Hematopoietic multipotent progenitor cell treated with erythropoietin and hydrocortisone succinate and interleukin-3 and kit ligand, for 6 days (in vitro differentiated cells): ENCODE measurements around the gene FAM163A.
"Not testable (repeated sequence)": the region's sequence is repeated elsewhere in the genome, so short reads cannot be mapped to it uniquely, and the experiment has no call there.

Source experiments
- DNase-seq: peaks from one replicate; pipeline ENCODE4 v3.0.0-alpha.2; 2015

The FAM163A gene

DNA sequence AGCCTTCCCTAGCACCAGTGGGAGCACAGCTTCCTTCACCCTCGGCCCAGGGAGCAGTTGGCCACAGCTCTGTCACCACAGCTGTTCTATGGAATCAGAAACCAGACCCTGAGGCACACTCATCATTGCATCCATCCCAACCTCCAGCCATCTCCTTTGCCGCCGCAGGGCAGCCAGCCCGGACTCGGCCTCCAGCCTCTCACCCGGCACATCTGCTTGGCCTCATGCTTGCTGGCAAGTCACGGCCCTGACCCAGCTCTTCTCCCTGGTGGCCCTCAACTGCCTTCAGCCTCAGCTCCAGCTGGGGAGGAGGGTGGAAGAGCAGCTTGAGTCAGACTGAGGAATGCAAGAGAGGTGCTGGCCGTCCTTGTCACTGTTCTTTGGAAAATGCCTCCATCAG lies 74.7 kb downstream of the FAM163A start:
- no peak for DNase-seq

DNA sequence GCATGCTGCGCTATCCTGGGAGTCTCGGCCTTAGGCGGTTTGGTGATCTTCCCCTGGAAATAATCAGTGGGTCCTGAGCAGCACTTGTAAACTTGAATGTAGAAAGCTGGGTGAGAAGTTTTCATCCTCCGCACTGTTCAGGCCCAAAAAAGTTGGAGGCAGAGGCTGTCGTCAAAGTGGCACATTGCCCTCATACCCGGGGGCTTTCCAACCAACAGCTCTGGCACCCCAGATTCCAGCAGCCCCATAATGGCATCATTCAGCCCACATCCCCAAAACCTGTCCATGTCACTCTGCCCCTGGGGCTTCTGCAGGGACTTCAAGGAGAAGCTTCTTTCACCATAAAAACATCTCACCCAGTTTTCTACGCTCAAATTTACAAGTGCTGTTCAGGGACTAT lies 75.2 kb downstream of the FAM163A start:
- no peak for DNase-seq

DNA sequence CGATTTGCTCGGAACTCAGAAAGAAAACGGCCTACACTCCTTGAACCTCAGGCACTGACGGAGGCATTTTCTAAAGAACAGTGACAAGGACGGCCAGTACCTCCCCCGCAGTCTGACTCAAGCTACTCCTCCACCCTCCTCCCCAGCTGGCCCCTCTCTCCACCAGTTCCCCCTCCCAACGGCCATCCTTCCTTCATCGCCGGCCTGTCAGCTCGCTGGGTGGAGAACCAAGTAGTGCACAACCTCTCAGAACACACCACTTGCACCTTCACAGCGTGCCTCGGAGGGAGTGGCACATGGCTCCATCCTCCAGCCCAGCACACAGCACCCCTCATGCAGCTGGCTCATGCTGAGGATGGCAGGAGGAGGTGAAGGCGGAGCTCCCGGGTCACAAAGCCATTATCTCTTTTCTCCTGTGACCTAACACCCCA lies 75.7 kb downstream of the FAM163A start:
- no peak for DNase-seq

DNA sequence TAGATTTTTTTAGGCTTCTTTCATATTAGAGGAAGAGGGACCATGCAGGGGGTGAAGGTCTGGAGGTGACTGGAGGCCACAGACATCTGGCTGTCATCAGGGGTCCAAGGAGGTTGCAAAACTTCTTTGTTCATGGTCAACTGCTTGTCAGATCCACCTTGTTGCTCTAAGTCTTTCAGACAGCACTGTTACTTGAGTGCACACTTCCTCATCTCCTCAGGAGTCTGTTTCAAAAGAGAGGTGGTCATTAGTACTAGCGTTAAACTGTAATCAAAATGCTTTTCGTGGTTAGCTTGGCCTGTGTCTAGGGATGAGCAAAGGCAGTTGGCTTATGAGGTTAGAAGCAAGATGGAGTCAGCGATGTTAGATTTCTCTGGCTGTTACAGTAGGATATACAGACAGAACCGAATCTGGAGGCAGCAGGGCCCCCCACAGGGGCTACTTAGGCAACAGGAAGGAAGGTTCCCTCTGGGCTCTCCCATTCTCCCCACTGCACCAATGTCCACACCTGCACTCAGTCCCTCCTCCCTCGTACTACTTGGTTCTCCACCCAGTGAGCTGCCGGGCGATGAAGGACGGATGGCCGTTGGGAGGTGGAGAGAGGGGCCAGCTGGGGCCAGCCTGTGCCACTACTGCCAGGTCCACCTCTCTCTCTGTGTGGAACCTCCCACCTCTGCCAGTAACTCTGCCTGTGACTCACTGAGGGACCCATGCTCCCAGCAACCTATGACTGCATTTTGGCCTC lies 77.3 kb downstream of the FAM163A start:
- peak; percentile 45 for DNase-seq

DNA sequence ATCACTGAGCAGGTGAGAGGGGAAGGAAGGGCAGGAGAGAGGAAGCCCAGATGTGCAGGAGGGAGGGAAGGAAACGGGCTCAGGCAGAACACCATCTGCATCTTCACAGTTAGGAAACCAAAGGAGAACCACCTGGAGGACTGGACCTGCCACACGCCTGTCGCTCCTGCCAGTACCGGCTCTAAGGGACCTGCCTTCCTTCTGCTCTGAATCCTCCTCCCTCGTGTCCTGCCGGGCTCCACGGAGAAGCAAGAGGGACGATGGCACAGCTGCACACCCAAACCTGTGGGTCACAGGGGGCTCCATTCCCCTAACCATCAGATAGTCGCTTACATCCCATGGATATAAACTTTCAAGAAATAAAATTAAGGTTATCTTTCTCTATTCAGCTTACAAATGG lies 78.4 kb downstream of the FAM163A start:
- DNase-seq: no peak

DNA sequence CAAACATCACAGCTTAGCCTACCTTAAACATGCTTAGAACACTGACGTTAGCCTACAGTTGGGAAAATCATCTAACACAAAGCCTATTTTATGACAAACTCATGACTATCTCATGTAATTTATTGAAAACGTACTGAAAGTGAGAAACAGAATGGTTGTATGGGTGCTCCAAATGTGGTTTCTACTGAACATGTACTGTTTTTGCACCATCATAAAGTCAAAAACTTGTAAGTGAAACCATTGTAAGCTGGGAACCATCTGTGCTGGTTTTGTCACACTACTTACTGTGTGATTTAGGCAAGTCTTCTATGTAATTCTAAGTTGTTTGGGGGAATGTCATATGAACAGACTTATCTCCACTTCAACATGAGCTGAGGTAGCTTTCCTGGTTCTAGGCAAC lies 79.0 kb downstream of the FAM163A start:
- no peak for DNase-seq

DNA sequence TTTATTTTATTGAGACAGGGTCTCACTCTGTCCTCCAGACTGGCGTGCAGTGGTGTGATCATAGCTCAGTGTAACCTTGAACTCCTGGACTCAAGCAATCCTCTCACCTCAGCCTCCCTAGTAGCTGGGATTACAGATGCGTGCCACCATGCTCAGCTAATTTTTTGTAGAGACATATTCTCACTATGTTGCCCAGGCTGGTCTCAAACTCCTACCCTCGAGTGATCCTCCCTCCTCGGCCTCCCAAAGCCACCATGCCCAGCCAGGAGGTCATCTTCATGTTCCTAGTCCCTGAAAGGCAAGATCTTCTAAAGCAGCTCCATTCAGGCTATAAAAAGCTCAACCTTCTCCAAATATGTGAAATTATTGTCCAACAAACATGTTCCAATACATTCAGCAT lies 80.6 kb downstream of the FAM163A start:
- DNase-seq: no peak

DNA sequence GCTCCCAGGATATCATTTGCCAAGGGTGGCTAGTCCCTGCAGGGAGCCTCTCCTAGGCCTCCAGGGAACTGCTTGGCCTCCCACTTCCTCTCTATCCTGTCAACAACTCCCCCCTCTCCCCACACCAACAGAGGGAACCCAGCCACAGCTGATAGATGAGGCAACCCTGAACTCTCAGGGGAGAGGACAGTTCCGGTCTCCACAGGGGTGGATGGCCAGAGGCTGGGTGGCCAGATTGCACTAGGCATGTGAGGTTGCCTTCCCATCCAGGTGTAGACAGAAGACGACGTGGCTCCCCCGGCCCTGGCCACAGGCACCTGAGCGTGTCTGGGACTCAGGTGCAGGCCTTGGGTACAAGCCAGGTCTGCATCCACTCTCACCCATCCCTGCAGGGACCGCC lies 81.2 kb downstream of the FAM163A start:
- DNase-seq: no peak

DNA sequence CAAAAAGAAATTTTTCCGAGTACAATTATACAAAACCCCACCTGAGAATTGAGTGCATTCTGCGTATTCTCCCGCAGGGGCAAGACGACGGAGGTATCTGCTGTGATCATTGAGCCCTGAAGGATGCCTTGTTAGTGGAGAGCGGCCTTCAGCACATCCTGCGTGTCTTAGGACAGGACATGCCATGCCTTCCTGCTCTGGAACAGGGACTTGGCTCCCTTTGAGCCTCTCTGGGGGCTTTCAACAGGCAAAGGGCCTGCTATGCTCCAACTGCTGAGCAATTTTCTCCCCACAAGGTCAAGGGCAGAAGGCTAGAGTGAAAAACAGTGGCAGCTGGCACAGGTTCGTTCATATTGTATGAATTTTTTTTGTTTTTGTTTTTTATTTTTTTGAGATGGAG lies 82.1 kb downstream of the FAM163A start:
- no peak for DNase-seq

DNA sequence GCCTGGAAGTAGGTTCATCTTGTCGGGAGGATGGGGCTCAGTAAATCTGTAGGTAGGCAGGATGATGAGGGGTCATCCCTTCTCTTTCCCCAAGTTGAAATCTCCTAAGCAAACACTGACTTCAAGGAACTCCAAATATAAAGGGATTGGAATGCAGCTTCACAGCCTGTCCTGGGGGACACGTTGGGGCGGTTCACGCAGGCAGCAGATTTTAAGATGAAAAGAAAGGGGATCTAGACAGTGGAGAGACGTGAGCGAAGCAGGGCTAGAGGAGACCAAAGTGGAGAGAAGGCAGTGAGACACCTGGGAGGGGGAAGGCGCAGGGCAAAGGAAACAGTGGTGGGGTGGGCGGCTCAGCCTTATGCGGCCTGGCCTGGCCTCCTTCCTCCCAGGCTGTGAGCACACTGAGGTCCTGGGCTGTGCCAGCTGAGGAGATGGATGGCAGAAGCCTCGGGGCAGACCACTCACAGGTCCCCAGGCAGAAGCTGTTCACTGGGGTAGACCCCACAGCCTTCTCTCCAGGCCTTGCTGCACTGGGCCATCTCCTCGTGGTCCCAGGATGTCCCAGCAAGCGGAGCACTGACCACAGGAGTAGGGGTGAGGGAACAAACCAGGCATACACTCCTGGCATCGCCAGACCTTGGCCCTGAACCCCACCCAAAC lies 82.8 kb downstream of the FAM163A start:
- no peak for DNase-seq

DNA sequence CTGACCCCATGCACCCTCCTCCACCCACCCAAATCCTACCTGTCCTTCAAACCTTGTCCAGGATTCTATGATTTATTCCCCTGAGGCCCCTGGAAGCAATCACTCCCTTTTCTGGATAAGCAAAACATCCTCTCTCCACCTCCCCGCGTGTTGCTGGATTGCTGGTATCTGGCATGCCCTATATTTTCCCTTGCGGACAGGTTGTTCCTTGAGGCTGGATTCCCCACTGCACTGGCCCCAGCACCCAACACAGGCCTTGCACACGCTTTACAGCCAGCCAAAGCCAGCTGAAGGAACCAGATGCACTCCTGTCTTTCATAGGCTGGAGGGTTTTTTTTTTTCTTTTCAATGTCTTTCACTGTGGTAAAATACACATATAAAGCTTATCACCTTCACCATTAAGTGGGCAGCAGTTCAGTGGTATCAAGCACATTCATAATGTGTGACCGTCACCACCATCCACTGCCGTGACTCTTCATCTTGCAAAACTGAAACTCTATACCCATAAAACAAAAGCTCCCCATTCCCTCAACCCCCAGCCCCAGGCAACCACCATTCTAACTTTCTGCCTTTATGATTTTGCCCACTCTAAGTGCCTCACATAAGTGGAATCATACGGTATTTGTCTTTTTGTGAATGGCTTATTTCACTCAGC lies 83.7 kb downstream of the FAM163A start:
- no peak for DNase-seq

DNA sequence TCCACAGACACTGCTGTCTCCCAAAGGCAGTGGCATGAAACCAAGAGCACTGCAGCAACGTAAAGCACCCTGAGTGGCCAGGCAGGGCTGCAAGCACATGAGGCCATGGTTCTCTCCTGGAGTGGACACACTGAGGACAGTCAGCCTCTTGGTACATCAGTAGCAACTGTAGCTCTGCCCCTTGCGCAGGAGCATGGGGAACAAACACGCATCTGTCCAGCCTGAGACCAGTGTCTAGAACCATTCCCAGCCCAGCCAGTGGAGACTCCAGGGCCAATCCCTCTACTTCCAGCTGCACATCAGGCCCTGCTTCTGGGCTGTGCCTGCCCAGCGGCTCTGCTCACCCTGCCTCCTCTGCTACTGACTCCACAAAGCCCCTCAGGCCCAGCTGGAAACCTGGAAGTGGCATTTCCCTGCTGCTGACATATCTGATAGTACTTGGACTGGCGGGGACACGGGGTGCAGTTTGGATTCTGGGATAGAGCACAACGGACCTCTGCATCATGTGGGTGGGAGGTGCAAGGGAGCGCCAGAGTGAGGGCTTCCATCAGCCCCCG lies 85.5 kb downstream of the FAM163A start:
- DNase-seq: no peak

DNA sequence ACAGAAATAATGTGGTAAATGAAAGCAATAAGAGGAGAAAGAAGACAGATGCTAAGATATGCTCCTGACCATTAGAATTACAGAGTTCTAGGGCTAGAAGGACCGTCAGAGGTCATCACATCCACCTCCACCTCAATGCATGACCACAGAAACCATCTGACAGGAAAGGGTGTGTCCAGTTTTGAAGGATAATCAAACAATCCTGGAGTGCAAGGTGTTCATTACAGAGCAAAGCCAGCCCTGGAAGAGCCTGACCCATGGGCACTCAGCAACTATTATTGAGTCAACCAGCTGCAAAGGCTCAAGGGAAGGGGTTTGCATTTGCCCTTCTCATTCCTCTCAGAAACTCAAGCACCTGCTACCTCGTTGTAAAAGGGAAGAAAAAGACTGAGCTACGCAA lies 88.1 kb downstream of the FAM163A start:
- DNase-seq: no peak

DNA sequence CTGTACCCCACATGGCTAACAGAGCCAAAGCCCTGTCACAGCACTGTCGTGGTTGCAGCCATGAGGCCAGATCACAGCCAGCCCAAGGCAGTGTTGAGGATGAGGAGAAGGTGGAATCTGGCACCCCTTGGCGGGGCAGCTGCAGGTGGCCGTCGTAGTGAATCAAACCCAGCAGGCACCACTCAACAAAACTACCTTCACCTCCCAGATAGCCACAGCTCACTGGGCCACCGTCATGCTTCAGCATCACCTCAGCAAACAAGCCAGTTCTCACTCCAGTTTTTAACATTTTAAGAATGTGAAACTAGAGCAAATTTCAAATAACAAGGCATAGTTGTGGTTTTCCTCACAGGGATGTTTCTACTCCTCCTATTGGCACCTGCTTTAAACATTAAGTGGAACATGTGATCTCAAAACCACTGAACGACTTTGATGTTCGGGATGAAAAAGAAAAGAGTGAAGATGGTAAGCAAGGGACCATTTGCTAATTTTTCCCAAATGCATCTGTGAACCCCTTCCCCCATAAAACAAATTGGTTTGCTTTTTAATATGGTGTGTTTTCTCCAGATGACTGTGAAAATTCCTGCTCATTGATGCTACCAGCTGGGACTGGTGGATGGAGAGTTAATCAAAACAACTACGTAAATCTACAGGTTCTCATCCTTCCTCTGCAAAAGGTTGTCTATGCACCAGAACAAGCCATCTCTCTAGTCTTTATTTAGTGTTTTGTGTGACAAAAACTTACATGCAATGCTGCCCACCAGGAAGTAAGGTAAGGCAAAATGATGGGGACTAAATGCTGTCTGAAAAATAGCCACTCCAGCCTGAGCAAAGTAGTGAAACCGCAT lies 89.0 kb downstream of the FAM163A start:
- no peak for DNase-seq

DNA sequence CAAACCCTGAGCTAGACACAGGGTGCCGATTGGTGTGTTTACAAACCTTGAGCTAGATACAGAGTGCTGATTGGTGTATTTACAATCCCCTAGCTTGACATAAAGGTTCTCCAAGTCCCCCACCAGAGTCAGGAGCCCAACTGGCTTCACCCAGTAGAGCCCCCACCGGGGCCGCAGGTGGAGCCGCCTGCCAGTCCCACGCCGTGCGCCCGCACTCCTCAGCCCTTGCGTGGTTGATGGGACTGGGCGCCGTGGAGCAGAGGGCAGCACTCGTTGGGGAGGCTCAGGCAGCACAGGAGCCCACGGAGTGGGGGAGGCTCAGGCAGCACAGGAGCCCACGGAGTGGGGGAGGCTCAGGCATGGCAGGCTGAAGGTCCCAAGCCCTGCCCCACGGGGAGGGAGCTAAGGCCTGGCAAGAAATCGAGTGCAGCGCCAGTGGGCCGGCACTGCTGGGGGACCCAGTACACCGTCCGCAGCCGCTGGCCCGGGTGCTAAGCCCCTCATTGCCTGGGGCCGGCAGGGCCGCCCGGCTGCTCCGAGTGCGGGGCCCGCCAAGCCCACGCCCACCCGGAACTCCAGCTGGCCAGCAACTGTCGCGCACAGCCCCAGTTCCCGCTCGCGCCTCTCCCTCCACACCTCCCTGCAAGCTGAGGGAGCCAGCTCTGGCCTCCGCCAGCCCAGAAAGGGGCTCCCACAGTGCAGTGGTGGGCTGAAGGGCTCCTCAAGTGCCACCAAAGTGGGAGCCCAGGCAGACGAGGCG lies 93.8 kb downstream of the FAM163A start:
- DNase-seq: not testable (repeated sequence)

DNA sequence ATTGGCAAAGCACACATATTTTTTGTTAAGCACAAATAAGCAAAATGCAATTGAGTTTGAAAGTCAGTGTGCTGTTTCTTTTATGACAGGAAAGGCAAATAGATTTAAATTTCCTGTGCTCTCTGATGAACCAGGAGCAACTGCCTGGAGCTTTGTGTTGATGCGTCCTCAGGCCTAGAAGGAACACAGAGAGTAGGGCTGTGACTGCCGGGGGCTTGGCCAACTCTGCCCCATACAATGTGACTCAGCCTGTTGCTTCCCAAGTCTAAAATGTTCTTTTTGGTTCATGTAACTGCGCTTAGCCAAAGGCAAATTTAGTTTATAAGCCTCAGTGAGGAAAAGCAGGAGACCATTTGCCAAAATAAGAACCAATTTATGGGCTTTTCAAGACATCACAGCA lies 97.0 kb downstream of the FAM163A start:
- no peak for DNase-seq

DNA sequence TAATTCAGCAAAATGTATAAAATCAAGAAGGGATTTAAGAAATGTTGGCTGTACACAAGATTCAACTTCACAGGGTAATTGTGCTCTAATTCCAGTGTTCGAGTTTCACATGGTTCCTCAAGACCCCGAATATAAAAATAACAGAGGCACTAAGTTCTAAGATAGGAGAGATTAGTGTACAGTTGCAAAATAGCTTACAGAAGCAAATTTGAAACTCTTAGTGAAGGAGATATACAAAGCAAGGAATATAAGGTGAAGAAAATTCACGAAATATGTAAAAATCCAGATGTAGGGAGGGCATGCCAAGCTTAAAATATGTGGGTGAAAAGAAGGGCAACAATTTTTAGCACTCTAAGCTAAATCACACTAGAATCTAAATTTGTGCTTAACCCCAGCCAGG lies 105.1 kb downstream of the FAM163A start:
- no peak for DNase-seq

DNA sequence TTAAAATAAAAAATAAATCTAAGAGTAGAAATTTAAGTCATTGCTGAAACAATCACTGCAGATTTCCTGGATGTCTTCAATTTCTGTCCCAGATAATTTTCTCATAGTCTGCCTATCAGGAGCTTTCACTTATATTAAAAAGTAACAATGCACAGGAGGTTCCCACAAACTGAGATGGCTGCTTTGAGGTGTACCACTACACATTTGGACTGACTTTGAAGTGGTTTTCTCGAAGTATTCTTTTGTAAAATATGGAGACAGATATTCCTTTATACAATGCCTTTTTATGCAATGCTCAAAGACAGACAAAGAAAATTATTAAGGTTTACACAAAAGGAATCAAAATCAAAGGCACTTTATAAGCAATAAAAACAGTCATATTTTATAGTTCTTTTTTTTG lies 110.0 kb downstream of the FAM163A start:
- DNase-seq: no peak

DNA sequence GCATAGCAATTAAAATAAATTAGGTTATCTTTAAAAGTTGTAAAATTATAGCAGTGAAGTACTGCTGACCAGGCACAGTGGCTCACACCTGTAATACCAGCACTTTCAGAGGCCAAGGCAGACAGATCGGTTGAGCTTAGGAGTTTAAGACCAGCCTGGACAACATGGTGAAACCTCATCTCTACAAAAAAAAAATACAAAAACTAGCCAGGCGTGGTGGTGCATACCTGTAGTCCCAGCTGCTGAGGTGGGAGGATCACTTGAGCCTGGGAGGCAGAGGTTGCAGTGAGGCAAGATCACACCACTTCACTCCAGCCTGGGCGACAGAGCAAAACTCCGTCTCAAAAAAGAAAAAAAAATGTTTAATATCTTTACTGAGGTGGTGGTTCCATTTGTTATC lies 112.7 kb downstream of the FAM163A start:
- DNase-seq: not testable (repeated sequence)

DNA sequence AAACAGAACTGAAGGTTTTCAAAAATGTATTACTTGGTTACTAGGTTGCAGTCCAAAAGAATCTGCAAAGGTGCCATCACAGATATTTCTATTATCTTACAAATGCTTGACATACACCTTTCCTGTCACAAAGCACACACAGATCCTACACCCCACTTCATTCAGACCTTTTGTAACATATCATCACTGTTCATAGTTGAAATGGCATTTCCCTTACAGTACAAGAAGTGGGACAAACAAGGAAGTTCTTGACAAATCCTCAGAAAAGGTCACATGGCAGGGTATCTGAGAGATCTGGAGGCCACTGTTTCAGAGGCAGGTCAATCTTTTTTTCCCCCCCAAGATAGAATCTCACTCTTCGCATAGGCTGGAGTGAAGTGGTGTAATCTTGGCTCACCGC lies 113.2 kb downstream of the FAM163A start:
- DNase-seq: no peak

DNA sequence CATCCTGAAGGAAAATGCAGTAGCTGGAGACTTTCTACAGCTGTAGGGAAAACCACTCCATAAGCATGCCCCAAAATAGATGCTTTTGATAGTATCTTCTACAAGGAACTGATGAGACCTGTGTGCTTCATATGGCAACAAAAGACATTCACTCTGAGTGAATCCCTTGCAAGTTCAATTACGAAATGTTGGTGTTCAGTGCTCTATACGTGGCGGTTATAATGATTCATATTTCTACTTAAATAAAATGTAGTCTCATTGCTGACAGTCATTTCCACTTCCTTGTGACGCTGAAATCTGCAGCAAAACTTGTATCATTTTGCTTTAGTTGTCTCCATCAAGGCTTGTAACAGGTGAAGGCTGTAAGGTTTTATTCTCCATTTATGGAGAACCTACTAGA lies 113.9 kb downstream of the FAM163A start:
- no peak for DNase-seq

DNA sequence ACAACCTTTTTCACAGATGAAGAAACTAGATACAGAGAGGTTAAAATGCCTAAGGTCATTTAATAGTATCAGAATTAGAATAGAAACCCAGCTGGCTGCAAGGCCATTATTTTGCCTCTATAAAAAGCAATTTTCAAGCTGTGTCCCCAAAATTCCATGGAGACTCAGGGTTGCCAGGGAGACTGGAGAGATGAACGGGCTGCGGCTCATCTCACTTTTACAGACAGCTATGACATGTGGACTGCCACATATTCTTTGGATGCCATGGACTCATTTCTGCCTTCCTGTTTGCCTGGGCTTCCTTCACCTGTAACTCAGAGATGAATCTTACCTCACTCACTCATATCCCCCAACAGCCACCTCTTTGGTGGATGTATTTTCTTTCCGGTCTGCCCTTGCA lies 117.6 kb downstream of the FAM163A start:
- no peak for DNase-seq
